ENCODE data around the gene FIZ1.
A peak's percentile ranks its signal among the peaks of the same experiment; 100 is the strongest.

Gene FIZ1

GRCh38 chr19:55588738-55589137, 10.6 kb downstream of the FIZ1 start:
- TF ChIP-seq CTCF (IDR thresholded peaks at IDR 0.05; ENCODE audit: insufficient read depth, low read length), result no peak
- no peak for TF ChIP-seq GABPA (IDR thresholded peaks at IDR 0.05; ENCODE audit: low read depth)
- TF ChIP-seq POLR2AphosphoS5 (IDR thresholded peaks at IDR 0.05; ENCODE audit: low read depth), result no peak
- no peak for TF ChIP-seq REST (IDR thresholded peaks at IDR 0.05; ENCODE audit: insufficient replicate concordance, low read depth)
- no peak for TF ChIP-seq SPI1 (IDR thresholded peaks at IDR 0.05; ENCODE audit: borderline replicate concordance, low read depth)
- peaks cover 25% of the 10 kb centered on the region for H3K27me3 ChIP-seq (ENCODE audit: insufficient read depth, poor library complexity, severe bottlenecking)
- DNase-seq (ENCODE audit: low read depth in 1 of 2, low spot score in 1 of 2), result no peak

DNA sequence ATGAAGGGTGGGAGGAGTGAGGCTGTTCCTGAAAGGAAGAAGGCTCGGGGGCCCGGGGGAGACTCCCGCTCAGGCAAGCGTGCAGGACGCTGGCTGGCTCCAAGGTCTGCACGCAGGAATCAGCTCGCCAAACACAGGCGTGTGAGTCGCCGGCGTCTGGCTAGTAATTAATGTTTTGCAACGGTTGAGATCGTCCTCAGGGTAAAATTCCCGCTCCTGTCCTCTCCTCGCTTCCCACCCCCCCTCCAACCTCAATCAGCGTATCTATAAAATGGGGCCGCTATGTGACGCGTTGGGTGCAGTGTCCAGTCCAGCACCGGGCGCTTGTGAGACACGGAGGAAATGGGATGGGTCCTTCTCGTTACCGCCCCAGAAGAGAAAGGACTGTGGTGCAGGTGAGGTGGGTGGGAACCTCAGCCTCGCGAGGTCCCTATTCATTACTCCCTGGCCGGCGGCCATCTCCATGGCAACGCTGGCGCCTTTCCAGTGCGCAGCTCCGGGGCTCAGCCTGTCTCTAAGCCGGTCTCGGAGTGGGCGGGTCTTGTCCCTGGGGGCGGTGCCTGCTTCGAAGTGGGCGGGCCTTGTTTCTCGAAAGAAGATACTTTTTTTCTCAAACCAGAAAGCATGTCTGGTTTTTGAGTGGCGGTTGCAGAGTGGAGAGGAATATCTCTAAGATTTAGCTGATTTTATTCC, 12.2 kb downstream of the FIZ1 start:
- DNase-seq (ENCODE audit: low read depth in 1 of 2, low spot score in 1 of 2), result peak; percentile 79 to 92

More at GRCh38 chr19:55588738-55589137, 10.6 kb downstream of the FIZ1 start:
- no peak overlapping the region for H3K27ac ChIP-seq (replicated peaks)
- no peak overlapping the region for H3K4me3 ChIP-seq (replicated peaks; ENCODE audit: insufficient read depth, low read length)

More for the DNA sequence above, 12.2 kb downstream of the FIZ1 start:
- no peak for TF ChIP-seq SPI1 (IDR thresholded peaks at IDR 0.05; ENCODE audit: borderline replicate concordance, low read depth)
- TF ChIP-seq POLR2AphosphoS5 (IDR thresholded peaks at IDR 0.05; ENCODE audit: low read depth), result no peak
- TF ChIP-seq REST (IDR thresholded peaks at IDR 0.05; ENCODE audit: insufficient replicate concordance, low read depth), result no peak
- TF ChIP-seq CTCF (IDR thresholded peaks at IDR 0.05; ENCODE audit: insufficient read depth, low read length), result no peak
- no peak for TF ChIP-seq GABPA (IDR thresholded peaks at IDR 0.05; ENCODE audit: low read depth)
- Histone ChIP-seq H3K27ac (replicated peaks) (no peak overlapping the region), H3K27me3 (ENCODE audit: insufficient read depth, poor library complexity, severe bottlenecking) (peaks cover 25% of the 10 kb centered on the region), H3K4me3 (replicated peaks; ENCODE audit: insufficient read depth, low read length) (peak overlapping the region; percentile 22)
